MG63 (cell line): ENCODE data around the gene MEGF11. TPM values are rescaled to one million over a fixed set of nuclear protein-coding genes. Genes with fewer than 3 reads are reported as not detected.

ENCODE experiments used
- DNase-seq: peaks from one replicate; pipeline ENCODE4 v3.0.0-alpha.2; 2020
- H3K27me3 ChIP-seq: fragments of 250-450 bp; sonication (Bioruptor Pico); 2 replicates; pipeline ENCODE4 v1.5.1; 2020; ENCODE audit warnings: mild to moderate bottlenecking, moderate library complexity
- H3K36me3 ChIP-seq: fragments of 250-450 bp; sonication (Bioruptor Pico); 2 replicates; pipeline ENCODE4 v1.5.1; 2020; ENCODE audit warnings: mild to moderate bottlenecking, moderate library complexity
- H3K4me3 ChIP-seq: fragments of 250-450 bp; sonication (Bioruptor Pico); 2 replicates; pipeline ENCODE4 v1.5.1; 2020; ENCODE audit warnings: mild to moderate bottlenecking, moderate library complexity
- H3K9me3 ChIP-seq: fragments of 250-450 bp; sonication (Bioruptor Pico); 2 replicates; pipeline ENCODE4 v1.5.1; 2020; ENCODE audit warnings: mild to moderate bottlenecking, moderate library complexity
- total RNA-seq: library from RNA; depleted of rRNA; stranded (reverse); fragments of >200 nt; shearing (Covaris generic); gene quantifications from 2 replicates; pipeline ENCODE4 v1.2.3, GENCODE V29; 2014; ENCODE audit warnings: low replicate concordance

Gene MEGF11
- total RNA-seq, 1 experiment from 2014 or later: 0.10 TPM

DNA sequence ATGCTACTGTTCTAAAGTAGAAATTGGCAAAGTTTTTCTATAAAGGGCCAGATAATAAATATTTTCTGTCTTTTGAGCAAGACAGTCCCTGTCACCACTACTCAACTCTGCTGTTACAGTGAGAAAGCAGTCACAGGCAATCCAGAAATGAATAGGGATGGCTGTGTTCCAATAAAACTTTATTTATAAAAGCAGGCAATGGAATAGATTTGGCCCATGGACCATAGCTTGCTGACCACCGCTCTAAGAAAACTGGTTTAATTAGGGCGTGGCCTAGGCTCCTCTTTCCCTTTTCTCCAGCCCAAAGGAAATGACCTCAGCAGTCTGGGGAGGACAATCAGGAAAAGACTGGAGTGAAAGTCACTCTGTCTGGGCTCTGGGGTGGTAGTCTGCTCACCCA lies 183.8 kb downstream of the MEGF11 start:
- no peaks in the 10 kb centered on the region for H3K27me3 ChIP-seq
- no peak for DNase-seq
- H3K9me3 ChIP-seq: no peaks in the 10 kb centered on the region

DNA sequence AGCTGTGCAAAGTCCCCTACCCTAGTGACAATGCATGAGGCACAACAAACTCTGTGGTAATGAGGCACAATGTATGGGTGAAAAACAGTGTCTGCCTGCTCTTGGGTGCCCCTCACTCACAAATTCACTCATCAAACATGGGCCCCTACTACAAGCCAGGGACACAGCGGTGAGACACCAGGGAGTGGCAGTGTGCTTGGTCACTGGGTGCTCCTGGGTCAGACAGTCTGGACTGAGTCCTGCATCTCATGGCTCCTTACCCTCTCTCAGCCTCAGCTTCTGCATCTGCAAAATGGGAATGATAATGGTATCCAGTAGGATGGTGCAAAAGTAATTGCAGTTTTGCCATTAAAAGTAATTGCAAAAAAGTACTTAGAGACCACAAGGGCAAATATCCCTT lies 184.7 kb downstream of the MEGF11 start:
- Histone ChIP-seq H3K4me3 (no peak overlapping the region), H3K36me3 (no peaks in the 10 kb centered on the region), H3K9me3 (no peaks in the 10 kb centered on the region), H3K27me3 (no peaks in the 10 kb centered on the region)
- no peak for DNase-seq

More for the DNA sequence above, 183.8 kb downstream of the MEGF11 start:
- Histone ChIP-seq H3K36me3 (no peaks in the 10 kb centered on the region), H3K4me3 (no peak overlapping the region)

DNA sequence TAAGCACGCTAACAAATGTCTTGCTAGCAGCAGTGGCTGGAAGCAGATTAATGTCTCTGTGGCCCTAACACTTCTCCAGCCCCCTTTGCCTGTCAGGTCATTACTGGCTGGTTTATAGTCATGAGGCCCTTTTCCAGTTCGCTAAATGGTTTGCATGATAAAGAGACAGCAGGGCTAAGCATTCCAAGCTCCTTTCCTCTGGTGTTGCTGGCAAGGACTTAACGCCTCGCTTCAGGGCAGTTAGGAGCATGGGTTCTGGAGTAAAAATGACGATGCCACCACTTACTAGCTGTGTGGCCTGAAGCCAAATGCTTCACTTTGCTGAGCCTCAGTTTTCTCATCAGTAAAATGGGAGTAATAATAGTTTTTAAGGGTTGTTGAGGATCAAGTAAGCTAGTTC lies 185.9 kb downstream of the MEGF11 start:
- Histone ChIP-seq H3K9me3 (no peaks in the 10 kb centered on the region), H3K36me3 (no peaks in the 10 kb centered on the region), H3K4me3 (no peak overlapping the region), H3K27me3 (no peaks in the 10 kb centered on the region)
- no peak for DNase-seq

DNA sequence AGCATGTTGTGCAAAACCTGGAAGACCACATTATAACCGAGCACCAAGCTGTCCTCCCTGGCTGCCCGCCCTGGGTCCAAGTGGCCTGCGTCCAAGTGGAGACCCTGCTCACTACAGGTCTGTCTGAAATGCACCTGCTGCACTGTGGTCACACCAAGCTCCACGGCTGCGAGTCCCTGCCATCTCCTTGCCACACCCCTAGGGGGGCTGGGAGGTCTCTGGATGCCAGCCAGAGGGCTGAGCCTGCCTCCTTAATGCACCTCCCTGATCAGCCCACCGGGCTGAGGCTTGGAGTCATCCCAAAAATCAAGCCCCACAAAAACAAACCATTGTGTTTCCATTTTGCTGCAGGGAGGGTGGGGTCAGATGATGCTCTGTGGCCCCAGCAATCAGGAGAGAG lies 187.1 kb downstream of the MEGF11 start:
- DNase-seq: no peak
- Histone ChIP-seq H3K4me3 (no peak overlapping the region), H3K9me3 (no peaks in the 10 kb centered on the region), H3K36me3 (no peaks in the 10 kb centered on the region), H3K27me3 (no peaks in the 10 kb centered on the region)

DNA sequence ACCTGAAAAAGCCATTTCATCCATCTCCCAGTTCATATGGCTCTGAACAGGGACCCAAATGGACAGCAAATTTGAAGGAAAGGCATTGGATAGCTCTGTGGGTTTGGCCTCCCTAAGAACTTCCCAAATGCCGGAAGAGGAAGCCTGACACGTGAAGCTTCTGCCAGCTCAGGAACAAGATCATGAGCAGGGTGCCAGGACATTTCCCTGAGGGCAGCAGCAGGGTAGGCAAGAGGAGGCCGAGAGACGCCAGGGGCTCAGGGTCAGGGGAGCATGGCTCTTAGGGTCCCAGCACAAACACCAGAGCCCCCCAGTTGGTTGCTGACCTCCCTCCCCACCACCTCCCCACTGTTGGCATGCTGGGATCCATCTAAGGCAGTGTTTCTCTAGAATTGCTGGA lies 187.5 kb downstream of the MEGF11 start:
- no peaks in the 10 kb centered on the region for H3K27me3 ChIP-seq
- no peaks in the 10 kb centered on the region for H3K9me3 ChIP-seq
- no peak overlapping the region for H3K4me3 ChIP-seq
- DNase-seq: no peak
- no peaks in the 10 kb centered on the region for H3K36me3 ChIP-seq

DNA sequence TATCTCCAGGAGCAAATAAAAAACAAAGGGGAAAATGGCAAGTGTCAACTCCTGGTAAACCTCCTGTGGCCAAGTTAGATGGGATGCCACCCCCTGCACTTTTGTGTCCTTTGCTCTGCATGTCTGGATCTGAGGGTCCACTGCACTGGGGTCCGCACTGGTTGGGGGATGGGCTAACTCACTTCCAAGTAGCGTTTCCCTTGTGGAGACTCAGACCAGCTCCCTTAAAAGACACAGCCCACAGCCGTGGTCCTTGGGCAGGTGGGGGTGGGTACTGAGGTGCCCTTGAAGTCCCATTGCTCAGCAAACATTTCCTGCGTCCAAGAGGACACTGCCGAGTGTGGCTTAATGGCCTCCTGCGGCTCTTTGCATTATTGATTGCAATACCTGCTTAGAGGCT lies 188.2 kb downstream of the MEGF11 start:
- DNase-seq: no peak
- Histone ChIP-seq H3K36me3 (no peaks in the 10 kb centered on the region), H3K27me3 (no peaks in the 10 kb centered on the region), H3K9me3 (no peaks in the 10 kb centered on the region), H3K4me3 (no peak overlapping the region)

DNA sequence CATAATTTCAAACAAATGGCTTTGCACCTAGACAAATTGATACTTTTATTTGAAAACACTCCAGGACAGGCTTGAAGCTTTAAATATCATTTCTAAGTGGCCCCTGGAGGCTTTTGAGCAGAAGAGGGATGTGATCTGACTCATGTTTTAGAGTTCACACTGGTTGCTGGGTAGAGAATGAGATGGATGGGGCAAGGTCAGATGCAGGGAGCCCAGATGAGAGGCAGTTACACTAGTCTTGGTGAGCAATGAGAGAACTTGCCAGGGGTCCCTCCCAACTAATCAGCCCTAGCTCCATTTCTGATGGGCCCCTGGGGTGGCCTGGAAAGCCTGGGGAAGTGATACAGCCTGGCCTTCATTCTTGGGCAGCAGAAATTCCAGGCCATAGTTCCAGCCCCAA lies 190.4 kb downstream of the MEGF11 start:
- H3K4me3 ChIP-seq: no peak overlapping the region
- H3K9me3 ChIP-seq: no peaks in the 10 kb centered on the region
- DNase-seq: no peak
- no peaks in the 10 kb centered on the region for H3K36me3 ChIP-seq
- H3K27me3 ChIP-seq: no peaks in the 10 kb centered on the region

DNA sequence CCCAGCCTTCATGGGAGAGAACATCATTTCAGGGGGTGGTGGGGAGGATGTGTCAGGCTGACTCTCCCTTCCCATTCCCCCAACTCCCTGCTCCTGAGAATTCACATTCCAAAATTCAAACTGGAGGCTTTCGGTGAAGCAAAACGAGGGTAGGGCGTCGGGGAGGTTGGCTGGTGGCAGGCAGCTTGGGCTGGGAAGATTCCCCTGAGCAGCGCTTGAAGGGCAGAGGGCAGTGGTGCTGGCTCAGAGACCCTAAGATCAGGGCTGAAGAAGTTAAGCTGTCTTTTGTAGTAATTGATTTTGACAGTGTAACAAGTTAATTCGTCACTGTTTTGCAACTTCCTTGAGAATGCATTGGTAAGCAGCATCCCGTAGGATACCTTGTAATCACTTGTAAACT lies 196.5 kb downstream of the MEGF11 start:
- no peaks in the 10 kb centered on the region for H3K36me3 ChIP-seq
- no peak for DNase-seq
- H3K27me3 ChIP-seq: no peaks in the 10 kb centered on the region
- no peaks in the 10 kb centered on the region for H3K9me3 ChIP-seq
- H3K4me3 ChIP-seq: no peak overlapping the region

DNA sequence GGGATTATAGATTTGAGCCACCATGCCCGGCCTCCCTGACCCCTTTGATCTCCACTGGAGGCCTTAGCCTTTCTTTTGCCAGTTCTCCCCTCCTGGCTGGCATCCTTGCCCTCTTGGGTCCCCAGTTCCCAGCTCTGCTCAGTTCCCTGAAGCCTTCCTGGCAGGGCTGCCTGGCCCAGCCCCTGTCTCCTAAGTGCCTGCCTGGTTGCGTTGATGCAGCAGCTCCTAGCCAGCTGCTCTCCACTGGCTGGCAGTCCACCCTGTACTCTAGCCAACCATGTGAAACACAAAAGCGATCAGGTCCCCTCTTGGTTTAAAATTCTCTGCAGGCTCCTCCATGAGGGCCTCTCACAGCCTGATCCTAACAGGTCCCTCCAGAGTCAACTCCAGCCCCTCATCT lies 199.6 kb downstream of the MEGF11 start:
- no peaks in the 10 kb centered on the region for H3K27me3 ChIP-seq
- no peak for DNase-seq
- H3K4me3 ChIP-seq: no peak overlapping the region
- H3K36me3 ChIP-seq: no peaks in the 10 kb centered on the region
- H3K9me3 ChIP-seq: no peaks in the 10 kb centered on the region

DNA sequence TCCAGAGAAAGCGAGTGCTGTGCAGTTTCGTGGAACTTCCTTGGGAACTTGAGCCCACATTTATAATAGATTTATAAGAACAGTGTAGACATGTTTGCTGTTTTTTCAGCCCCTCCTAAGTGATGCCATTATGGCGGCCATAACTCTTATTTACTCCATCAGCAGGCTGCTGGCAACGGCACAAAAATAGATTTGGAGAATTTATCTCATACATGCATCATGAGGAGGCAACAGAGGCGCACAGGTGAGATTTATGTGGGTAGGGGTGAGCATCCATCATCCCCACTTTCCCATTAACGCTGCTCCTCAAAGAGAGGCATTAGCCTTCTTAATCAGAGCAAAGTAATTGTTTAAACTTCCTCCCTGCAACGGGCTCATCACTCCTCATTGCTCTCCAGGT lies 201.7 kb downstream of the MEGF11 start:
- no peaks in the 10 kb centered on the region for H3K36me3 ChIP-seq
- H3K27me3 ChIP-seq: no peaks in the 10 kb centered on the region
- no peak for DNase-seq
- no peak overlapping the region for H3K4me3 ChIP-seq
- H3K9me3 ChIP-seq: no peaks in the 10 kb centered on the region

DNA sequence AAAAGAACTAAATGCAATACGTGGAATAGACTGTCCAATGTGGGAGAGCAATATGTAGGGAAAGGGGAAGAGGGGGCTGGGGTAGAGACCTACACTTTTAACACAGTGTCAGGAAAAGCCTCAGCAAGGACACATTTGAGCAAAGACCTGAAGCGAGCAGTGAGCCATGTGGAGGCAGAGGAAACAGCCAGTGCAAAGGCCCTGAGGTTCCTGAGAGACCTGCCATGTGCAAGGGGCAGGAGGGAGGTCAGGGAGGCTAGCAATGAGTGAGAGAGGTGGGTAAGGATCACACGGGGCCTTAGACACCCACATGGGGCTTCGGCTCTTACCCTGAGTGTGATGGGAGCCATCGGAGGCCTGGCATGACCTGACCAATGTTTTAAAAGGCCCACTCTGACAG lies 203.3 kb downstream of the MEGF11 start:
- H3K36me3 ChIP-seq: no peaks in the 10 kb centered on the region
- H3K9me3 ChIP-seq: no peaks in the 10 kb centered on the region
- no peaks in the 10 kb centered on the region for H3K27me3 ChIP-seq
- no peak for DNase-seq
- no peak overlapping the region for H3K4me3 ChIP-seq

DNA sequence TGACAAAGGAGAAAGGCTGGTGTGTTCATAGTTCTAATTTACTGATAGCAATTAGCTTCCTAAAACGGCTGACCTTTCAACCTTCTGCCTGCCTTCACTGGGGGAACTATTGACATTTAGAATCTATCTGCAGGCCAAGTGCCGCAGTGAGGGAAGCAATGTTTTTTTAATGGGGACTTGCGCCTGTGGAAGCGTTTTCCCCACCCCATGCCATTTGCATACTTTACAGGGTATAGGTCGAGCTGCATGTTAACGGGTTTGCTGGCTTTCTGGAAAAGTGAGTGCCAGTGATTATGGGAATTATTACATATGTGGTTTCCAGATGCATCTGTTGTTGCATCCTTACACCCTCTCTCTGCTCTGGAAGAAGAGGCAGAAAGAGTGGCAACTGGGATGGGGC lies 204.2 kb downstream of the MEGF11 start:
- Histone ChIP-seq H3K9me3 (no peaks in the 10 kb centered on the region), H3K4me3 (no peak overlapping the region), H3K36me3 (no peaks in the 10 kb centered on the region), H3K27me3 (no peaks in the 10 kb centered on the region)
- no peak for DNase-seq

DNA sequence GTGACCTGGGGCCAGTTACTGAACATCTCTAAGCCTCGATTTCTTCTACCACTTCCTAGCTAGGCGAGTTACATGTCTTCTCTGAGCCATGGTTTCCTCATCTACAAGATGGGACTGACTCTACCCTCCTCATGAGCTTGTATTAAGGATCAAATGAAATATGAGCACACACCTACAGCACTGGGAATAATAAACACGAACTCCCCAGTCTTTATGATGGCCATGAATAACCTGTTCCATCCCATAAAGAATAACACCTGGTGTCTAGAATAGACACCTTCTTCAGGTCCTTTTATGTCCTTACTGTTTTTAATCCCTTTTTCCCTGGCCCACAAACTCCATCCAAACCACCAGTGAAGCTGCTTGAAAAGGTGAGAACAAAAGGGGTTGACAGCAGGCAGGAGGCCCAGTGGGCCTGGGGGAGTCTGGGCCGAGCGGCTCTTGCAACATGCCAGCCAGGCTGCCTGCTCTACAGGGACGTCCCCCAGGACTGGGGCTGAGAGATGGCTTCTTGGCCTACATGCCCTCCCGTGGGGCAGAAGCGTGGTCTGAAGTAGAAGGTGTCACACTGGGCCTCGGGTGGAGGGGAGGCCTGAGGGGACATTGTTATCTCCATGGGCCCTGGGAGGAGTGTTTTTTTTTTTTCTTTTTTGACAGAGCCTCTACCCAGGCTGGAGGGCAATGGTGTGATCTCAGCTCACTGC lies 206.1 kb downstream of the MEGF11 start:
- H3K36me3 ChIP-seq: no peaks in the 10 kb centered on the region
- no peak overlapping the region for H3K4me3 ChIP-seq
- no peak for DNase-seq

DNA sequence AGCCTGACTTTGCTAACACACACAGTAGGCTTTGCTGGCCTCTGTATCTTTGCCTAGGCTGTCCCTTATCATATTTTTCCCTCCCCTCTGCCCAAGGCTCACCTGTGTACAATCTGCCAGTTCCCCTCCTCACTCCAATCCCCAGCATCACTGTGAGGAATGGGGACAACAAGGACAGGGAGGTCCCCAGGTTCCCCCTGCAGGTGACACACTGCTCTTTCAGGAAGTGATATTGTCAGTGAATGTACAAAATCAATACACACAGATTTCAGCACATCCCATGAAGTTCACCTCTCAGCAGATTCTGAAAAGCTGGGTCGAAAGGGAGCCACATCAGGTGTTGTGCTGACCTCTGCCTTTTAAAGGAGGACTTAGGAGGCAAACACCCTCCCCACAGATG lies 206.8 kb downstream of the MEGF11 start:
- H3K36me3 ChIP-seq: no peaks in the 10 kb centered on the region
- H3K27me3 ChIP-seq: no peaks in the 10 kb centered on the region; the same call in 1 of the 2 replicates
- no peak for DNase-seq
- no peaks in the 10 kb centered on the region for H3K9me3 ChIP-seq
- H3K4me3 ChIP-seq: no peak overlapping the region

More for the DNA sequence above, 206.1 kb downstream of the MEGF11 start:
- no peaks in the 10 kb centered on the region for H3K9me3 ChIP-seq
- H3K27me3 ChIP-seq: no peaks in the 10 kb centered on the region; the same call in 1 of the 2 replicates

DNA sequence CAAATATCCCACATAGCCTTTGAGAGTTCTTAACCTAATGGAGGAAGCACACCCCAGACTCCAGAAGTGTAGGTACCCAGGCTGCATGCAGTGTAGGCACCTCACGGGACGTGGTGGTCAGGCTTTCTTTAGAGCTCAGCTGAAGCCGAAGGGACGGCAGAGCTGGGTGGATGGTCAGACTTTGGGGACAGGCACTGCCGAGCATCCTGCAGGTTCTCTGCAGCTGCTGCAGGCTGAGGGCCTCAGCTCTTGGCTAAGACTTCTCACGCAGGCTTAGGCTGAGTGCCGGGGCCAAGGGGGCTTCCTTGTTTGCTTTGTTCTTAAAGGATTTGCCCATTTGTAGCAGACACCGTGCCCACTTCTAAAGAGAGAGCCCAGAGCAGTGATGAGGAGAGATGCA lies 207.2 kb downstream of the MEGF11 start:
- Histone ChIP-seq H3K27me3 (no peaks in the 10 kb centered on the region; the same call in 1 of the 2 replicates), H3K9me3 (no peaks in the 10 kb centered on the region), H3K4me3 (no peak overlapping the region), H3K36me3 (no peaks in the 10 kb centered on the region)
- no peak for DNase-seq

DNA sequence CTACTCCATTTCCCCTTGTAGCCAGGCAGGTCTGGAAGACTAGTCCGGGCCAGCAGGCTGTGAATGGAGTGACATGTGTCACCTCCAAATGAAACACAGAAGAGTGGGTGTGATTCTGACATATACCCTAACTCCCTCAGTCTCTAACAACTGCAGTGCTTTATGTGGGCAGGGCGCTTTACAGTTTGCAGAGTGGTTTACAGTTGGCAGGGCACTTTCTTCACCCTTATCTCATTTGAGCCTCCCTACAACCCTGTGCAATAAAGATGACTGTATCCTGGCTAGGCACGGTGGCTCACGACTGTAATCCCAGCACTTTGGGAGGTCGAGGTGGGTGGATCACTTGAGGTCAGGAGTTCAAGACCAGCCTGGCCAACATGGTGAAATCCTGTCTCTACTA lies 208.0 kb downstream of the MEGF11 start:
- no peak overlapping the region for H3K4me3 ChIP-seq
- no peaks in the 10 kb centered on the region for H3K36me3 ChIP-seq

DNA sequence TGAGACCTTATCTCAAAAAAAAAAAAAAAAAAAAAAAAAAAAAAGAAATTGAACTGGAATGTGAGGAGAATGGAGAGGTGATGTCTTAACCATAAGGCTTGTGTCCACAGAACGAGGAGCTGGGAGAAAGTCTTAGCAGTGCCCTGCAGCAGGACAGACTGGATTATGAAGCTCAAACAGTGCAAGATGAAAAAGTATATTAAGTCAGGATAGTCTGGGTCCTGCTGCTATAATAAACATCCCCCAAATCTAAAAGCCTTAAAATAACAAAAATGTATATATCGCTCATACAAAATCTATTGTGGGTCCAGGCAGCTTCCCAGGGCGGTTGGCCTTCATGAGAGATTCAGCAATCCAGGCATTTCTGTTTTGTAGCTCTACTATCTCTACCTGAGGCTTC lies 208.7 kb downstream of the MEGF11 start:
- H3K4me3 ChIP-seq: no peak overlapping the region
- H3K36me3 ChIP-seq: no peaks in the 10 kb centered on the region
- DNase-seq: no peak
- no peaks in the 10 kb centered on the region; the same call in 1 of the 2 replicates for H3K27me3 ChIP-seq
- no peaks in the 10 kb centered on the region for H3K9me3 ChIP-seq

More for the DNA sequence above, 208.0 kb downstream of the MEGF11 start:
- DNase-seq: no peak
- Histone ChIP-seq H3K9me3 (no peaks in the 10 kb centered on the region), H3K27me3 (no peaks in the 10 kb centered on the region; the same call in 1 of the 2 replicates)

DNA sequence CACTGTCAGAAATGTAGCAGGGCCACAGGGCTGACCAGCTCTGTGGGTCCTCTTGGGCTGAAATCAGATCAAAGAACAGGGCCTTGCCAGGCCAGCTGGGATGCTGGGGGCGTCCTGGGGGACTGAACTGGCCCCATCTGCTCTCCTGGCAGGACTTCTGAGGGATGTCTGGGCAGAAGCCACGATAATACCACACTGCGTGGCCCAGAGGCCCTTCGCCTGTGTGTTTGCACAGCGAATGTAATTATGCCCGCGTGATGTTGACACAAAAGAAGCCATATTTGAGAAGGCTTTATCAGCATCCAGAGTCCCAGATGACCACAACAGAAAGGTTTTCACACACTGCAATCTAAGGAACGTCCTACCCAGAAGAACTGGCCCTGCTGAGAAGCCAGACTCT lies 210.3 kb downstream of the MEGF11 start:
- H3K36me3 ChIP-seq: no peaks in the 10 kb centered on the region
- no peak overlapping the region for H3K4me3 ChIP-seq
- no peaks in the 10 kb centered on the region for H3K9me3 ChIP-seq
- peaks cover 10% of the 10 kb centered on the region; the same call in 1 of the 2 replicates for H3K27me3 ChIP-seq
- DNase-seq: no peak
